ENCODE data around the gene PLAGL2. TPM values are rescaled to one million over a fixed set of nuclear protein-coding genes. Genes with fewer than 3 reads are reported as not detected.

Gene PLAGL2
- total RNA-seq, 3 donors from 2014 or later: 2.9 to 7.6 (median 4.3) TPM

DNA sequence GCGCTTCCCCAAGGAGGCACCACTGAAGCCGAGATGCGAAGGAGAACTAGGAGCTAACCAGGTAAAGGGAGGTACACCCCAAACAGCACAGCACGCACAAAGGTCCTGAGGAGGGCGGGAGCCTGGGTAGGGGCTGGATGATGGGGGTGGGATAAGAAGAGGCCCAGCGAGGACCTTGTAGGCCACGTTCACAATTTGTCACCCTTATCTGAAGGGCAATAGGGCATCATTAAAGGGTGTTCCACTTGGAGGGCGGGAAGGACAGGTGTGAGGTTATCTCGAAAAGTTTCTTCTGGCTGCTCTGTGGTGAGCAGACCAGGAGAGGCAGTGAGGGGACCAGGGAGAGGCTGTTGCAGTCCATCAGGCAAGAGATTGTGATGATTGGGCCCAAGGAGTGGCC, 25.7 kb upstream of the PLAGL2 start:
- TF ChIP-seq POLR2AphosphoS5 (IDR thresholded peaks at IDR 0.05) (no peak), POLR2A (IDR thresholded peaks at IDR 0.05) (no peak), CTCF (IDR thresholded peaks at IDR 0.05) (no peak)
- DNase-seq (ENCODE audit: low spot score in 2 of 2): no peak
- no peaks in the 10 kb centered on the region for H3K36me3 ChIP-seq
- H3K27me3 ChIP-seq: no peaks in the 10 kb centered on the region
- no peak overlapping the region for H3K27ac ChIP-seq
- H3K4me3 ChIP-seq: no peak overlapping the region
- no peaks in the 10 kb centered on the region for H3K4me1 ChIP-seq
- intact Hi-C loops (cut with DNase I; ENCODE audit: low total_unique reads): no loop called here
- no peaks in the 10 kb centered on the region for H3K9me3 ChIP-seq

- H3K27me3 ChIP-seq: no peaks in the 10 kb centered on the region
- intact Hi-C loops (cut with DNase I; ENCODE audit: low total_unique reads): no loop called here
- H3K4me3 ChIP-seq: no peak overlapping the region
- TF ChIP-seq CTCF (IDR thresholded peaks at IDR 0.05): no peak
- TF ChIP-seq POLR2A (IDR thresholded peaks at IDR 0.05): no peak
- TF ChIP-seq POLR2AphosphoS5 (IDR thresholded peaks at IDR 0.05): no peak
- no peaks in the 10 kb centered on the region for H3K36me3 ChIP-seq
- no peaks in the 10 kb centered on the region for H3K4me1 ChIP-seq
- no peak for DNase-seq (ENCODE audit: low spot score in 2 of 2)
- no peak overlapping the region for H3K27ac ChIP-seq
- no peaks in the 10 kb centered on the region for H3K9me3 ChIP-seq
Measured at GRCh38 chr20:32232326-32232886, 24.9 kb upstream of the PLAGL2 start.

GRCh38 chr20:32231847-32232246, 24.3 kb upstream of the PLAGL2 start:
- Histone ChIP-seq H3K27ac (no peak overlapping the region), H3K27me3 (no peaks in the 10 kb centered on the region), H3K9me3 (no peaks in the 10 kb centered on the region), H3K4me1 (no peaks in the 10 kb centered on the region), H3K36me3 (no peaks in the 10 kb centered on the region), H3K4me3 (no peak overlapping the region)
- no peak for TF ChIP-seq POLR2AphosphoS5 (IDR thresholded peaks at IDR 0.05)
- no peak for TF ChIP-seq CTCF (IDR thresholded peaks at IDR 0.05)
- TF ChIP-seq POLR2A (IDR thresholded peaks at IDR 0.05): no peak
- DNase-seq (ENCODE audit: low spot score in 2 of 2): no peak
- intact Hi-C loops (cut with DNase I; ENCODE audit: low total_unique reads): no loop called here

DNA sequence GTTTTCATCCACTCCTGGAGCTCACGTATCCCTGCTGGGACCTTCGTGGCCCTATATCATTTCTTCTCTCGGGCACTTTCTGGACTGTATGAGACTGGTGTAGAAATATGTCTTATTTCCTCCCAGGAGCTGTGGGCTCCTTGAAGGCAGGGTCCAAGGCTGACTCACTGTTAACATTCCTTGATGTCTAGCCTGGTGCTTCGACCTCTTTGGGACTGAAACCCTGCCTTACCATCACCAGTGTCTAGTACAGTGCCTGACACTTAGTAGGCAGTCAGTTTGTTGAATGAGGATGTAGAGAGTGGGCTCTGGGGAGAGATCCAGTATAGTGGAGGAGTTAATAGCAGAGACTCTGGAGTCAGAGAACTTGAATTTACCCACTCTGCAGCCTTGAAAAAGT, 23.7 kb upstream of the PLAGL2 start:
- no peaks in the 10 kb centered on the region for H3K36me3 ChIP-seq

GRCh38 chr20:32230707-32231106, 23.2 kb upstream of the PLAGL2 start:
- intact Hi-C loops (cut with DNase I; ENCODE audit: low total_unique reads): no loop called here
- no peaks in the 10 kb centered on the region for H3K4me1 ChIP-seq
- no peaks in the 10 kb centered on the region for H3K27me3 ChIP-seq
- no peak for DNase-seq (ENCODE audit: low spot score in 2 of 2)
- no peaks in the 10 kb centered on the region for H3K36me3 ChIP-seq
- TF ChIP-seq CTCF (IDR thresholded peaks at IDR 0.05): no peak
- no peak for TF ChIP-seq POLR2A (IDR thresholded peaks at IDR 0.05)
- TF ChIP-seq POLR2AphosphoS5 (IDR thresholded peaks at IDR 0.05): no peak
- H3K4me3 ChIP-seq: no peak overlapping the region
- no peaks in the 10 kb centered on the region for H3K9me3 ChIP-seq
- no peak overlapping the region for H3K27ac ChIP-seq

More for the DNA sequence above, 23.7 kb upstream of the PLAGL2 start:
- H3K27me3 ChIP-seq: no peaks in the 10 kb centered on the region
- no peak overlapping the region for H3K4me3 ChIP-seq
- TF ChIP-seq POLR2AphosphoS5 (IDR thresholded peaks at IDR 0.05): no peak
- no peak for TF ChIP-seq CTCF (IDR thresholded peaks at IDR 0.05)
- no peak for TF ChIP-seq POLR2A (IDR thresholded peaks at IDR 0.05)
- DNase-seq (ENCODE audit: low spot score in 2 of 2): no peak
- no peaks in the 10 kb centered on the region for H3K9me3 ChIP-seq
- no peaks in the 10 kb centered on the region for H3K4me1 ChIP-seq
- intact Hi-C loops (cut with DNase I; ENCODE audit: low total_unique reads): no loop called here
- H3K27ac ChIP-seq: no peak overlapping the region

Measured in breast epithelium (tissue), 4 donors.